AG04450 (cell line): ENCODE results near the gene PLVAP. TPM values are rescaled to one million over a fixed set of nuclear protein-coding genes. Genes with fewer than 3 reads are reported as not detected.

ENCODE experiments used
- CTCF ChIA-PET: fragments of 300-600, 350-600 bp; formaldehyde crosslinking; extraction: SDS; loops from one replicate; lab custom pipeline; 2022; ENCODE audit warnings: antibody characterized with exemption, inconsistent platforms; lab: Charles Lee
- POLR2A ChIA-PET: fragments of 350-600 bp; formaldehyde crosslinking; extraction: SDS; loops from one replicate; lab custom pipeline; 2021; ENCODE audit warnings: antibody characterized with exemption, inconsistent platforms; lab: Yijun Ruan, JAX
- DNase-seq: peaks from one replicate; pipeline ENCODE4 v3.0.0-alpha.2; 2011; ENCODE audit warnings: low read depth, low spot score
- H3K27ac ChIP-seq: one replicate; pipeline ENCODE4 v1.5.1; 2012; ENCODE audit warnings: low read depth, low read length, control low read depth
- H3K27me3 ChIP-seq: one replicate; pipeline ENCODE4 v1.6.0; 2012; ENCODE audit warnings: low read length; ENCODE audit not compliant: control insufficient read depth, insufficient read depth
- H3K4me3 ChIP-seq: 2 replicates; pipeline ENCODE4 v1.5.1; 2011; ENCODE audit warnings: mild to moderate bottlenecking, low read depth, low read length, control low read depth
- H3K9me3 ChIP-seq: 2 replicates; pipeline ENCODE4 v1.5.1; 2012; ENCODE audit warnings: low read length; ENCODE audit not compliant: control insufficient read depth, insufficient read depth
- CTCF ChIP-seq: IDR thresholded peaks from 2 replicates; pipeline ENCODE4 v1.5.1; 2011; ENCODE audit warnings: low read depth, low read length, control low read depth, inconsistent platforms
- polyA plus RNA-seq: library from polyadenylated mRNA; depleted of rRNA; stranded (reverse); fragments of >200 nt; gene quantifications from 2 replicates; pipeline ENCODE4 v1.2.3, GENCODE V29; 2011

PLVAP gene
- polyA plus RNA-seq, 1 experiment, result not detected

DNA sequence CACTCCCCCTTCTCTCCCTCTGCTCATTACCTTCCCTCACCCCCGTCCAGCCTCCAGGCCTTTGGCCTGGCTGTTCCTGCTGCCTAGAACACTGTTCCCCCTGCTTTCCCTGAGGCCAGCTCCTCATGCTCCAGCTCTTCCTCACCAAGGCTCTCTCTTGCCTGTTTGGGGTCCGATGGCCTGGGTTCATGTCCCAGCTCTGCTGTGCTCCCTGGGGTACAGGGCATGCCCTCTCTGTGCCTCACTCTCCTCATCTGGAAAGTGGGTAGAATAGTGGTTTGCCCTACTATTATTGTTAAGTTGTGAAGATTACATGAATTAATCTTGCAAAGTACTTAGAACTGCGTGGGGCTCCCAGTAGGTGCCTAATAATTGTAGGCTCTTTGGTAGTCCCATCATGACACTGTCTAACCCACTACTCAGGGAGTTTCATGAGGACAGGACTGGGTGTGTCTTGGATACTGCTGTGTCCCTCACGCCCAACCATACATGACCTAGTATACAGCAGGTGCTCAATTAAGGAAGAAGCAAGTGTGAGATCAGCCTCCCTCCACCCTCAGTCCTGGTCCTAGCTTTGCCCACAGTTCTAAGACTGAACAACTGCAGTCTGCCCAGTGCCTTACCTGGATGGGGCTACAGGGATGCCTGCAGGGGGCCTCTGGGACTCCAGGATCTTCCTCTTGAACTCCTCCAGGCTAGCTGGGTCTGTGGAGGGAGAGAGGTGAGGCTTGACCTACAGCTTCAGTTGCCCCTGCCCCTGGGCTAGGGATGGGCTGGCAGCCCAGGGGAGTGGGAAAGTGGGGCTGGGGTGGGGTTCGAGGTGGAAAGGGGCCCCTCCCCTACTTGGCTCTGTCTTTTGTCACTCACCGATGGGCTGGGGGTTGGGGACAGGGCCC lies 17.0 kb downstream of the PLVAP start:
- POLR2A ChIA-PET, result no interaction called here
- CTCF ChIA-PET, result interaction anchor here (1.1 to 1.2 kb wide), 2 partner anchors 13 to 26 kb away, joined by 3 to 6 read pairs; no protein-coding TSS in a partner anchor
- Histone ChIP-seq H3K27ac (no peak overlapping the region), H3K27me3 (peaks cover 12% of the 10 kb centered on the region), H3K4me3 (no peak overlapping the region), H3K9me3 (no peaks in the 10 kb centered on the region; the same call in 1 of the 2 replicates)
- TF ChIP-seq CTCF, result no peak
- DNase-seq, result no peak

- no peak overlapping the region for H3K4me3 ChIP-seq
- H3K9me3 ChIP-seq, result no peaks in the 10 kb centered on the region
- POLR2A ChIA-PET, result interaction anchor here (0.7 kb wide), 1 partner anchor 269 kb away, joined by 6 read pairs; no protein-coding TSS in a partner anchor
- peaks cover 10% of the 10 kb centered on the region for H3K27me3 ChIP-seq
- H3K27ac ChIP-seq, result no peak overlapping the region
- TF ChIP-seq CTCF, result no peak
- CTCF ChIA-PET, result interaction anchor here (2.5 kb wide), 1 partner anchor 27 kb away, joined by 12 read pairs; no protein-coding TSS in a partner anchor
- DNase-seq, result no peak
Observed at GRCh38 chr19:17358395-17358794, 18.7 kb downstream of the PLVAP start.

- POLR2A ChIA-PET, result no interaction called here
- H3K4me3 ChIP-seq, result no peak overlapping the region
- no peak for DNase-seq
- no peaks in the 10 kb centered on the region; the same call in 1 of the 2 replicates for H3K9me3 ChIP-seq
- CTCF ChIA-PET, result interaction anchor here (2.5 kb wide), 1 partner anchor 28 kb away, joined by 12 read pairs; no protein-coding TSS in a partner anchor
- TF ChIP-seq CTCF, result no peak
- peaks cover 10% of the 10 kb centered on the region for H3K27me3 ChIP-seq
- H3K27ac ChIP-seq, result no peak overlapping the region
Observed at GRCh38 chr19:17357724-17358123, 19.4 kb downstream of the PLVAP start.

DNA sequence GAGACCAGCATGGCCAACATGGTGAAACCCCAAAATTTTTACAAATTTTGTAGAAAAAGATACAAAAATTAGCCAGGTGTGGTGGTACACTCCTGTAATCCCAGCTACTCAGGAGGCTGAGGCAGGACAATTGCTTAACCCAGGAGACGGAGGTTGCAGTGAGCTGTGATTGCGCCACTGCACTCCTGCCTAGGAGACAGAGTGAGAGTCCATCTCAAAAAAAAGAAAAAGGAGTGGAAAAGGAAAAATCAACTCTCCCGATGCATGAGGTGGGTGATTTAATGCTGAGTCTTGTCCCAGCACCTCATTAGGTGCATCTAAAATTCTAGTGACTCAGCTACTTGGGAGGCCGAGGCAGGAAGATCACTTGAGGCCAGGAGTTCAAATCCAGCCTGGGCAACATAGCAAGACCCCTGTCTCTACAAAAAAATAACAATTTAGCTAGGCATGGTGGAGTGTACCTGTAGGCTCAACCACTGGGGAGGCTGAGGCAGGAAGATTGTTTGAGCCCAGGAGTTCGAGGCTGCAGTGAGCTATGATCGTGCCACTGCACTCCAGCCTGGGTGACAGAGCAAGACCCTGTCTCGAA lies 20.0 kb downstream of the PLVAP start:
- Histone ChIP-seq H3K9me3 (no peaks in the 10 kb centered on the region; the same call in 1 of the 2 replicates), H3K27ac (no peak overlapping the region), H3K4me3 (no peak overlapping the region), H3K27me3 (peaks cover 9% of the 10 kb centered on the region)
- TF ChIP-seq CTCF, result no peak
- ChIA-PET CTCF (interaction anchor here (2.5 kb wide), 1 partner anchor 28 kb away, joined by 12 read pairs; no protein-coding TSS in a partner anchor), POLR2A (no interaction called here)
- no peak for DNase-seq
